HEK293 (cell line): ENCODE data around the gene BCL6.

Source experiments
- CTCF ChIA-PET: fragments of 350-600 bp; formaldehyde crosslinking; extraction: SDS; loops from one replicate; lab custom pipeline; 2021; ENCODE audit warnings: antibody characterized with exemption; lab: Yijun Ruan, JAX
- POLR2A ChIA-PET: fragments of 300-600 bp; formaldehyde crosslinking; extraction: SDS; loops from one replicate; lab custom pipeline; 2020; ENCODE audit warnings: antibody characterized with exemption, inconsistent platforms; lab: Yijun Ruan, JAX
- H3K27ac ChIP-seq: fragments of 200-500 bp; sonication (Bioruptor generic); 2 replicates; pipeline ENCODE4 v1.5.1; 2014; ENCODE audit warnings: low read depth, low read length, control low read depth, inconsistent platforms; ENCODE audit errors: extremely low read depth
- H3K36me3 ChIP-seq, 2 experiments: fragments of 200-500 bp in 1 of 2; sonication (Bioruptor generic) in 1 of 2; 1 replicate in 1 of 2; 2 replicates in 1 of 2; pipeline ENCODE4 v1.5.1; 2014 to 2017; ENCODE audit warnings: inconsistent platforms in 2 of 2, low read length in 2 of 2; ENCODE audit not compliant: control insufficient read depth in 2 of 2, insufficient read depth in 1 of 2
- H3K4me1 ChIP-seq: fragments of 200-500 bp; sonication (Bioruptor generic); 2 replicates; pipeline ENCODE4 v1.5.1; 2014; ENCODE audit warnings: mild to moderate bottlenecking, low read length, inconsistent platforms; ENCODE audit not compliant: control insufficient read depth, insufficient read depth
- H3K4me3 ChIP-seq: 2 replicates; pipeline ENCODE4 v1.5.1; 2011; ENCODE audit warnings: low read depth, mild to moderate bottlenecking, control low read depth, low read length, moderate library complexity
- H3K9me3 ChIP-seq: fragments of 200-500 bp; sonication (Bioruptor generic); 2 replicates; pipeline ENCODE4 v1.5.1; 2014; ENCODE audit warnings: low read depth, low read length, inconsistent platforms; ENCODE audit not compliant: control insufficient read depth, insufficient read depth
- FEZF1 ChIP-seq: fragments of 450-650 bp; formaldehyde crosslinking; IDR thresholded peaks from 2 replicates; pipeline ENCODE4 v1.5.1; 2016; ENCODE audit warnings: missing biosample characterization, missing genetic modification characterization
- GLI4 ChIP-seq: fragments of 450-650 bp; formaldehyde crosslinking; IDR thresholded peaks from 2 replicates; pipeline ENCODE4 v1.5.1; 2016; ENCODE audit warnings: missing biosample characterization, missing genetic modification characterization
- KLF1 ChIP-seq: fragments of 450-650 bp; formaldehyde crosslinking; IDR thresholded peaks from 2 replicates; pipeline ENCODE4 v1.5.1; 2016; ENCODE audit warnings: missing biosample characterization, missing genetic modification characterization
- MEIS1 ChIP-seq: sonication (generic); formaldehyde crosslinking; IDR thresholded peaks from 2 replicates; pipeline ENCODE4 v1.8.1; 2022; ENCODE audit warnings: missing genetic modification reagents, mild to moderate bottlenecking, borderline replicate concordance
- MYNN ChIP-seq: fragments of 450-650 bp; formaldehyde crosslinking; IDR thresholded peaks from 2 replicates; pipeline ENCODE4 v1.5.1; 2016; ENCODE audit warnings: missing biosample characterization, missing genetic modification characterization, borderline replicate concordance
- SALL2 ChIP-seq: fragments of 450-650 bp; formaldehyde crosslinking; IDR thresholded peaks from 2 replicates; pipeline ENCODE4 v1.5.0; 2017; ENCODE audit warnings: missing biosample characterization, mild to moderate bottlenecking, missing genetic modification characterization, borderline replicate concordance
- ZBTB48 ChIP-seq: fragments of 450-650 bp; formaldehyde crosslinking; IDR thresholded peaks from 2 replicates; pipeline ENCODE4 v1.5.1; 2016; ENCODE audit warnings: missing biosample characterization, missing genetic modification characterization
- ZIC2 ChIP-seq: fragments of 450-650 bp; formaldehyde crosslinking; IDR thresholded peaks from 2 replicates; pipeline ENCODE4 v1.5.1; 2016; ENCODE audit warnings: missing biosample characterization, missing genetic modification characterization
- ZNF133 ChIP-seq: fragments of 450-650 bp; formaldehyde crosslinking; IDR thresholded peaks from 2 replicates; pipeline ENCODE4 v1.5.1; 2016; ENCODE audit warnings: missing biosample characterization, missing genetic modification characterization
- ZNF2 ChIP-seq: fragments of 450-650 bp; formaldehyde crosslinking; IDR thresholded peaks from 2 replicates; pipeline ENCODE4 v1.5.1; 2016; ENCODE audit warnings: missing biosample characterization, missing genetic modification characterization
- ZNF274 ChIP-seq, 2 experiments: fragments of 200-500 bp in 1 of 2; fragments of 450-650 bp in 1 of 2; sonication (Bioruptor generic) in 1 of 2; formaldehyde crosslinking in 1 of 2; IDR thresholded peaks; 2 replicates each; pipeline versions ENCODE4 v1.5.1 to v1.6.1; 2014 to 2016; ENCODE audit warnings: borderline replicate concordance in 1 of 2, inconsistent platforms in 1 of 2, low read length in 1 of 2, missing biosample characterization in 1 of 2, missing genetic modification characterization in 1 of 2
- ZNF341 ChIP-seq: fragments of 450-650 bp; formaldehyde crosslinking; IDR thresholded peaks from 2 replicates; pipeline ENCODE4; 2016; ENCODE audit warnings: low read depth, missing biosample characterization, missing genetic modification characterization
- ZNF530 ChIP-seq: fragments of 450-650 bp; formaldehyde crosslinking; IDR thresholded peaks from 2 replicates; pipeline ENCODE4 v1.5.1; 2016; ENCODE audit warnings: low read depth, missing biosample characterization, missing genetic modification characterization
- ZNF555 ChIP-seq: fragments of 450-650 bp; formaldehyde crosslinking; conservative IDR thresholded peaks from 2 replicates; pipeline ENCODE4 v1.5.1; 2017; ENCODE audit warnings: missing biosample characterization, mild to moderate bottlenecking, missing genetic modification characterization, inconsistent platforms
- ZNF558 ChIP-seq: fragments of 450-650 bp; formaldehyde crosslinking; IDR thresholded peaks from 2 replicates; pipeline ENCODE4 v1.5.1; 2016; ENCODE audit warnings: missing biosample characterization, missing genetic modification characterization
- ZNF610 ChIP-seq: fragments of 450-650 bp; formaldehyde crosslinking; IDR thresholded peaks from 2 replicates; pipeline ENCODE4 v1.5.1; 2016; ENCODE audit warnings: missing biosample characterization, missing genetic modification characterization, borderline replicate concordance
- ZNF654 ChIP-seq: fragments of 450-650 bp; formaldehyde crosslinking; IDR thresholded peaks from 2 replicates; pipeline ENCODE4 v1.5.1; 2016; ENCODE audit warnings: low read depth, missing biosample characterization, missing genetic modification characterization
- ZNF660 ChIP-seq: fragments of 450-650 bp; IDR thresholded peaks from 2 replicates; pipeline ENCODE4 v1.5.1; 2018; ENCODE audit warnings: missing biosample characterization, mild to moderate bottlenecking, missing genetic modification characterization
- ZNF701 ChIP-seq: fragments of 450-650 bp; formaldehyde crosslinking; IDR thresholded peaks from 2 replicates; pipeline ENCODE4 v1.5.1; 2016; ENCODE audit warnings: missing biosample characterization, missing genetic modification characterization
- ZNF768 ChIP-seq: fragments of 450-650 bp; formaldehyde crosslinking; IDR thresholded peaks from 2 replicates; pipeline ENCODE4 v1.5.1; 2018; ENCODE audit warnings: missing biosample characterization, mild to moderate bottlenecking, missing genetic modification characterization
- ZSCAN30 ChIP-seq: fragments of 450-650 bp; IDR thresholded peaks from 2 replicates; pipeline ENCODE4 v1.5.1; 2018; ENCODE audit warnings: missing biosample characterization, mild to moderate bottlenecking, missing genetic modification characterization, moderate library complexity
- TF ChIP-seq, protein P1 (sequence below): sonication (generic); formaldehyde crosslinking; IDR thresholded peaks from 2 replicates; pipeline ENCODE4 v1.8.1; 2022; ENCODE audit warnings: mild to moderate bottlenecking, moderate library complexity, missing genetic modification reagents
- TF ChIP-seq, protein P2 (sequence below): fragments of 450-650 bp; formaldehyde crosslinking; IDR thresholded peaks from 2 replicates; pipeline ENCODE4 v1.5.1; 2016; ENCODE audit warnings: missing biosample characterization, missing genetic modification characterization
- TF ChIP-seq, protein P3 (sequence below): fragments of 450-650 bp; formaldehyde crosslinking; IDR thresholded peaks from 2 replicates; pipeline ENCODE4 v1.5.1; 2016; ENCODE audit warnings: missing biosample characterization, missing genetic modification characterization
- TF ChIP-seq, protein P4 (sequence below): fragments of 450-650 bp; formaldehyde crosslinking; IDR thresholded peaks from 2 replicates; pipeline ENCODE4 v1.5.1; 2016; ENCODE audit warnings: missing biosample characterization, missing genetic modification characterization

Gene BCL6

DNA sequence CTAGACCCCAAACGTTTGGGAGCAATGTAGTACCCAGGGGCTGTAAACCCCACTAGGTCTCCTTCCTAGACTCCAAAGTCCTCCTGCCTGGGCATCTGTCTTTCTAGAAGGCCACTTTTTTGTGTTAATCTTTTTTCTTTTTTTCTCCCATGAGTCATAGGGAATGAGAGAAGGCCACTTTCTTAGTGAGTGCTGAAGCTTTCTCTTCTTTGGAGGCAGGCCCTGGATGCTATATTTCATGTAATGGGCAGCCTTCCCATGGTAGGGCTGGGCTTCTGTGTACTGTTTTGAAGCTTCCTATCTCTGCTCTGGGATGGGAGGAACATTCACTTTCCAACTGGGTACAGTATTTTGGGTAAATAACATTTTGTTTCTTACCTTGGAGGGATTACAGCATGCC, 27.7 kb downstream of the BCL6 start:
- CTCF ChIA-PET, result interaction anchor here (0.5 to 7.9 kb wide), 3 partner anchors 38 to 399 kb away, joined by 3 to 104 read pairs (median 4); no protein-coding TSS in a partner anchor
- H3K36me3 ChIP-seq, result peaks cover 0 to 10% of the 10 kb centered on the region in 2 experiments; a peak in 2 of 3 replicates
- H3K4me3 ChIP-seq, result no peak overlapping the region
- TF ChIP-seq KLF1 (tag by site-specific recombination), result no peak
- TF ChIP-seq, protein P1, sequence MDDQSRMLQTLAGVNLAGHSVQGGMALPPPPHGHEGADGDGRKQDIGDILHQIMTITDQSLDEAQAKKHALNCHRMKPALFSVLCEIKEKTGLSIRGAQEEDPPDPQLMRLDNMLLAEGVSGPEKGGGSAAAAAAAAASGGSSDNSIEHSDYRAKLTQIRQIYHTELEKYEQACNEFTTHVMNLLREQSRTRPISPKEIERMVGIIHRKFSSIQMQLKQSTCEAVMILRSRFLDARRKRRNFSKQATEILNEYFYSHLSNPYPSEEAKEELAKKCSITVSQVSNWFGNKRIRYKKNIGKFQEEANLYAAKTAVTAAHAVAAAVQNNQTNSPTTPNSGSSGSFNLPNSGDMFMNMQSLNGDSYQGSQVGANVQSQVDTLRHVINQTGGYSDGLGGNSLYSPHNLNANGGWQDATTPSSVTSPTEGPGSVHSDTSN, result no peak
- TF ChIP-seq ZNF610 (tag by site-specific recombination), result no peak
- no peak for TF ChIP-seq SALL2 (tag by site-specific recombination)
- TF ChIP-seq ZIC2, result no peak
- no peak for TF ChIP-seq MEIS1 (CRISPR knock-in tag)
- no peak for TF ChIP-seq ZNF701
- POLR2A ChIA-PET, result no interaction called here
- H3K27ac ChIP-seq, result no peak overlapping the region
- no peaks in the 10 kb centered on the region for H3K4me1 ChIP-seq
- H3K9me3 ChIP-seq, result no peaks in the 10 kb centered on the region

DNA sequence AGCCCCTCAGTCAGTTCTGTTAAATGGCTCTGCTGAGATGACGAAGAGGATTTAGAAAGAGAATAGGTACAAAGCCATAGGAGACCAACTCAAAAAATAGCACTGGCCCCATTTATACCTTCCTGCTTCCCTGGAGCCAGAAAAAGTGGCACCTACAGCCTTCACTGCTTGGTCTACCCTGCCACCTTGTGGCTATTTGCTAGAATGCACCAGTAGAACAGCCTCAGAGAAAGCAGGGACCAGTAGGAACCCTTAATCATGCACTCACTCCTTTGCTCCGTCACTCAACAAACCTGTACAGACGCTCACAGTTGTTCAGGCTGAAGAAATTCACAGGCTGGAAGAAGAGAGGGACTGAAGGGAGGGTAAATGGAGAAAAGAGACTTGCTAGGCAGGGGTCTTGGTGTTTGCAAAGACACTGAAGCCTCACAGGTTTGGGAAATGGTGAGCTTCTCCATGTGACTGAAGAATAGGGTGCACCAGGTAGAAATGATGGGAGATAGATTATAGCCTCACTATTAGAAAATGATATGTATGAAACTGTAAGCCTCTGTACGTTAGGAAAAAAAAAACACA, 30.8 kb downstream of the BCL6 start:
- Histone ChIP-seq H3K9me3 (no peaks in the 10 kb centered on the region), H3K4me3 (no peak overlapping the region), H3K4me1 (no peaks in the 10 kb centered on the region), H3K36me3 (no peaks in the 10 kb centered on the region), H3K27ac (no peak overlapping the region)
- CTCF ChIA-PET, result interaction anchor here (0.6 to 7.9 kb wide), 21 partner anchors 12 to 865 kb away, joined by 3 to 104 read pairs (median 3); partner anchors contain the start of gene RTP2
- TF ChIP-seq ZNF341 (tag by site-specific recombination) (no peak), ZSCAN30 (tag by site-specific recombination) (peak; percentile 47; the same call in 1 of the 2 replicates), ZNF555 (tag by site-specific recombination) (no peak), ZBTB48 (peak; percentile 55; the same call in 1 of the 2 replicates), ZNF768 (no peak), ZNF654 (tag by site-specific recombination) (peak; percentile 93), ZNF133 (tag by site-specific recombination) (peak; percentile 81), ZNF558 (tag by site-specific recombination) (no peak), GLI4 (no peak), ZNF660 (tag by site-specific recombination) (0 out of 2 replicates have a peak, but pooled peaks have one; percentile 46), FEZF1 (peak; percentile 7; the same call in 1 of the 2 replicates), MYNN (tag by site-specific recombination) (no peak), ZNF2 (peak; percentile 83), ZNF274 (IDR thresholded peaks at IDR 0.05; ENCODE audit: low read length) (no peak), ZNF274 (tag by site-specific recombination; IDR thresholded peaks at IDR 0.05; ENCODE audit: borderline replicate concordance) (no peak), ZNF530 (tag by site-specific recombination) (no peak)
- TF ChIP-seq, protein P2, sequence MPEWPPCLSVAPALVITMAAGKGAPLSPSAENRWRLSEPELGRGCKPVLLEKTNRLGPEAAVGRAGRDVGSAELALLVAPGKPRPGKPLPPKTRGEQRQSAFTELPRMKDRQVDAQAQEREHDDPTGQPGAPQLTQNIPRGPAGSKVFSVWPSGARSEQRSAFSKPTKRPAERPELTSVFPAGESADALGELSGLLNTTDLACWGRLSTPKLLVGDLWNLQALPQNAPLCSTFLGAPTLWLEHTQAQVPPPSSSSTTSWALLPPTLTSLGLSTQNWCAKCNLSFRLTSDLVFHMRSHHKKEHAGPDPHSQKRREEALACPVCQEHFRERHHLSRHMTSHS (tag by site-specific recombination), result no peak
- TF ChIP-seq, protein P3, sequence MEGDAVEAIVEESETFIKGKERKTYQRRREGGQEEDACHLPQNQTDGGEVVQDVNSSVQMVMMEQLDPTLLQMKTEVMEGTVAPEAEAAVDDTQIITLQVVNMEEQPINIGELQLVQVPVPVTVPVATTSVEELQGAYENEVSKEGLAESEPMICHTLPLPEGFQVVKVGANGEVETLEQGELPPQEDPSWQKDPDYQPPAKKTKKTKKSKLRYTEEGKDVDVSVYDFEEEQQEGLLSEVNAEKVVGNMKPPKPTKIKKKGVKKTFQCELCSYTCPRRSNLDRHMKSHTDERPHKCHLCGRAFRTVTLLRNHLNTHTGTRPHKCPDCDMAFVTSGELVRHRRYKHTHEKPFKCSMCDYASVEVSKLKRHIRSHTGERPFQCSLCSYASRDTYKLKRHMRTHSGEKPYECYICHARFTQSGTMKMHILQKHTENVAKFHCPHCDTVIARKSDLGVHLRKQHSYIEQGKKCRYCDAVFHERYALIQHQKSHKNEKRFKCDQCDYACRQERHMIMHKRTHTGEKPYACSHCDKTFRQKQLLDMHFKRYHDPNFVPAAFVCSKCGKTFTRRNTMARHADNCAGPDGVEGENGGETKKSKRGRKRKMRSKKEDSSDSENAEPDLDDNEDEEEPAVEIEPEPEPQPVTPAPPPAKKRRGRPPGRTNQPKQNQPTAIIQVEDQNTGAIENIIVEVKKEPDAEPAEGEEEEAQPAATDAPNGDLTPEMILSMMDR, result peak; percentile 67
- TF ChIP-seq, protein P4, sequence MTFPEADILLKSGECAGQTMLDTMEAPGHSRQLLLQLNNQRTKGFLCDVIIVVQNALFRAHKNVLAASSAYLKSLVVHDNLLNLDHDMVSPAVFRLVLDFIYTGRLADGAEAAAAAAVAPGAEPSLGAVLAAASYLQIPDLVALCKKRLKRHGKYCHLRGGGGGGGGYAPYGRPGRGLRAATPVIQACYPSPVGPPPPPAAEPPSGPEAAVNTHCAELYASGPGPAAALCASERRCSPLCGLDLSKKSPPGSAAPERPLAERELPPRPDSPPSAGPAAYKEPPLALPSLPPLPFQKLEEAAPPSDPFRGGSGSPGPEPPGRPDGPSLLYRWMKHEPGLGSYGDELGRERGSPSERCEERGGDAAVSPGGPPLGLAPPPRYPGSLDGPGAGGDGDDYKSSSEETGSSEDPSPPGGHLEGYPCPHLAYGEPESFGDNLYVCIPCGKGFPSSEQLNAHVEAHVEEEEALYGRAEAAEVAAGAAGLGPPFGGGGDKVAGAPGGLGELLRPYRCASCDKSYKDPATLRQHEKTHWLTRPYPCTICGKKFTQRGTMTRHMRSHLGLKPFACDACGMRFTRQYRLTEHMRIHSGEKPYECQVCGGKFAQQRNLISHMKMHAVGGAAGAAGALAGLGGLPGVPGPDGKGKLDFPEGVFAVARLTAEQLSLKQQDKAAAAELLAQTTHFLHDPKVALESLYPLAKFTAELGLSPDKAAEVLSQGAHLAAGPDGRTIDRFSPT (tag by site-specific recombination), result no peak
- POLR2A ChIA-PET, result no interaction called here
